ENCODE results near the gene SSTR3.

DNA sequence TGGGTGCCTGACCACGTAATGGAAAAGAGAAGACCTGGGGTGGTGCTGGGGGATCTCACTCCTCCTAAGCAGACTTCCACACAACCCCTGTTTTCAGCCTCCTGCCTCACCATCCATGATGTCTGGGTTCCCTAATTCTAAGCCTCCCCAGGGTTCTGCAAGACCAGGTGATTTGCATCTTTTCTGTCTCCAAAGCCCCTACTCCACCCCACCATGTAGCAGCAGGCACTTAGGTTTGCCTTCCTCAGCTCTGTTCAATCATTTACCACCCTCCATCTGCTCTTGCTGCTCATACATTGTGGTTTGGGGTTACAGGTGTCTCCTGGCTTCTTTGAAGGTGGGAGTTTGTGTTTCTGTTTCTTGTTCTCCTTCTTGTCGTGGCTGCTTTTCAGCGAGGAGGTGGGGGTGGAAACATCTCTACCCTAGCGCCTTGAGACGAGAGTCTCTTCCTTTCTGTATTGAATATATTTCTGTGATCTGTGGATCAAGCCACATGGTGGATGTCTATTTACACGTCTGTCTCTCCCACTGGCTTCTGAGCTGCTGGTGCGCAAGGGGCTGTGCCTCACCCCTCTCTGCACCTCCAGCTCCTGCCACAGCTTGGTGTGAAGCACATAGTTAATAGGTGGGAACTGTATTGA lies 6.6 kb upstream of the SSTR3 start:
- TF ChIP-seq, protein P1, sequence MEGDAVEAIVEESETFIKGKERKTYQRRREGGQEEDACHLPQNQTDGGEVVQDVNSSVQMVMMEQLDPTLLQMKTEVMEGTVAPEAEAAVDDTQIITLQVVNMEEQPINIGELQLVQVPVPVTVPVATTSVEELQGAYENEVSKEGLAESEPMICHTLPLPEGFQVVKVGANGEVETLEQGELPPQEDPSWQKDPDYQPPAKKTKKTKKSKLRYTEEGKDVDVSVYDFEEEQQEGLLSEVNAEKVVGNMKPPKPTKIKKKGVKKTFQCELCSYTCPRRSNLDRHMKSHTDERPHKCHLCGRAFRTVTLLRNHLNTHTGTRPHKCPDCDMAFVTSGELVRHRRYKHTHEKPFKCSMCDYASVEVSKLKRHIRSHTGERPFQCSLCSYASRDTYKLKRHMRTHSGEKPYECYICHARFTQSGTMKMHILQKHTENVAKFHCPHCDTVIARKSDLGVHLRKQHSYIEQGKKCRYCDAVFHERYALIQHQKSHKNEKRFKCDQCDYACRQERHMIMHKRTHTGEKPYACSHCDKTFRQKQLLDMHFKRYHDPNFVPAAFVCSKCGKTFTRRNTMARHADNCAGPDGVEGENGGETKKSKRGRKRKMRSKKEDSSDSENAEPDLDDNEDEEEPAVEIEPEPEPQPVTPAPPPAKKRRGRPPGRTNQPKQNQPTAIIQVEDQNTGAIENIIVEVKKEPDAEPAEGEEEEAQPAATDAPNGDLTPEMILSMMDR (IDR thresholded peaks at IDR 0.05; ENCODE audit: insufficient read depth, low read length): no peak
- no peak for TF ChIP-seq GABPA (IDR thresholded peaks at IDR 0.05; ENCODE audit: low read depth)

All from HL-60 (cell line).